Liver (tissue), 3 donors: ENCODE measurements around the gene SNX32.

Source experiments
- FOXA2 ChIP-seq: IDR thresholded peaks from 2 replicates; pipeline ENCODE4 v1.6.1; 2016; ENCODE audit warnings: antibody characterized with exemption
- MAX ChIP-seq: IDR thresholded peaks from 2 replicates; pipeline ENCODE4 v1.6.1; 2016; ENCODE audit warnings: antibody characterized with exemption
- NR2F2 ChIP-seq: IDR thresholded peaks from 2 replicates; pipeline ENCODE4 v1.6.1; 2016; ENCODE audit warnings: antibody characterized with exemption
- RAD21 ChIP-seq, 2 donors: IDR thresholded peaks; 2 replicates each; pipeline ENCODE4 v1.6.1; 2016; ENCODE audit warnings: antibody characterized with exemption in 2 of 2, mild to moderate bottlenecking in 2 of 2
- SP1 ChIP-seq: IDR thresholded peaks from 2 replicates; pipeline ENCODE4 v1.6.1; 2018; ENCODE audit warnings: antibody characterized with exemption, mild to moderate bottlenecking
- TF ChIP-seq, protein P1 (sequence below): fragments of 150-350 bp; IDR thresholded peaks from 2 replicates; pipeline ENCODE4 v1.5.1; 2017; ENCODE audit warnings: improper control_type of control experiment, low read depth, low read length; ENCODE audit not compliant: missing input control
- TF ChIP-seq, protein P2 (sequence below): IDR thresholded peaks from 2 replicates; pipeline ENCODE4 v1.6.1; 2016; ENCODE audit warnings: antibody characterized with exemption
- donor health status: healthy.
- donor health status: healthy.

DNA sequence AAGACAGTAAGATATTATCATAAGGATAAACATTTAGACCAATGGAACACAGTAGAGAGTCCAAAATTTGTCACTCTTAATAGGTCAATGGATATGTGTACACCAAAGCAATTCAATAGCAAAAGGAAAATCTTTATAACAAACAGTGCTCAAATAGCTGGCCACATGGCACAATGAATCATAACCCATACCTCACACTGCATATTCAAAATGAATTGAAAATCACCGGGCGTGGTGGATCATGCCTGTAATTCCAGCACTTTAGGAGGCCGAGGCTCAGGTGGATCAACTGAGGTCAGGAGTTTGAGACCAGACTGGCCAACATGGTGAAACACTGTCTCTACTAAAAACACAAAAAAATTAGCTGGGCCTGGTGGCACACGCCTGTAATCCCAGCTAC is 8.4 kb downstream of the SNX32 start:
- TF ChIP-seq MAX (no peak), FOXA2 (no peak), RAD21 (IDR thresholded peaks at IDR 0.05) (no peak), NR2F2 (no peak), SP1 (no peak)
- TF ChIP-seq, protein P1, sequence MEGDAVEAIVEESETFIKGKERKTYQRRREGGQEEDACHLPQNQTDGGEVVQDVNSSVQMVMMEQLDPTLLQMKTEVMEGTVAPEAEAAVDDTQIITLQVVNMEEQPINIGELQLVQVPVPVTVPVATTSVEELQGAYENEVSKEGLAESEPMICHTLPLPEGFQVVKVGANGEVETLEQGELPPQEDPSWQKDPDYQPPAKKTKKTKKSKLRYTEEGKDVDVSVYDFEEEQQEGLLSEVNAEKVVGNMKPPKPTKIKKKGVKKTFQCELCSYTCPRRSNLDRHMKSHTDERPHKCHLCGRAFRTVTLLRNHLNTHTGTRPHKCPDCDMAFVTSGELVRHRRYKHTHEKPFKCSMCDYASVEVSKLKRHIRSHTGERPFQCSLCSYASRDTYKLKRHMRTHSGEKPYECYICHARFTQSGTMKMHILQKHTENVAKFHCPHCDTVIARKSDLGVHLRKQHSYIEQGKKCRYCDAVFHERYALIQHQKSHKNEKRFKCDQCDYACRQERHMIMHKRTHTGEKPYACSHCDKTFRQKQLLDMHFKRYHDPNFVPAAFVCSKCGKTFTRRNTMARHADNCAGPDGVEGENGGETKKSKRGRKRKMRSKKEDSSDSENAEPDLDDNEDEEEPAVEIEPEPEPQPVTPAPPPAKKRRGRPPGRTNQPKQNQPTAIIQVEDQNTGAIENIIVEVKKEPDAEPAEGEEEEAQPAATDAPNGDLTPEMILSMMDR = no peak
- TF ChIP-seq, protein P2, sequence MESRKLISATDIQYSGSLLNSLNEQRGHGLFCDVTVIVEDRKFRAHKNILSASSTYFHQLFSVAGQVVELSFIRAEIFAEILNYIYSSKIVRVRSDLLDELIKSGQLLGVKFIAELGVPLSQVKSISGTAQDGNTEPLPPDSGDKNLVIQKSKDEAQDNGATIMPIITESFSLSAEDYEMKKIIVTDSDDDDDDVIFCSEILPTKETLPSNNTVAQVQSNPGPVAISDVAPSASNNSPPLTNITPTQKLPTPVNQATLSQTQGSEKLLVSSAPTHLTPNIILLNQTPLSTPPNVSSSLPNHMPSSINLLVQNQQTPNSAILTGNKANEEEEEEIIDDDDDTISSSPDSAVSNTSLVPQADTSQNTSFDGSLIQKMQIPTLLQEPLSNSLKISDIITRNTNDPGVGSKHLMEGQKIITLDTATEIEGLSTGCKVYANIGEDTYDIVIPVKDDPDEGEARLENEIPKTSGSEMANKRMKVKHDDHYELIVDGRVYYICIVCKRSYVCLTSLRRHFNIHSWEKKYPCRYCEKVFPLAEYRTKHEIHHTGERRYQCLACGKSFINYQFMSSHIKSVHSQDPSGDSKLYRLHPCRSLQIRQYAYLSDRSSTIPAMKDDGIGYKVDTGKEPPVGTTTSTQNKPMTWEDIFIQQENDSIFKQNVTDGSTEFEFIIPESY = no peak
